Naive thymus-derived CD8-positive, alpha-beta T cell (primary cell): Measurements from ENCODE around the gene MRPS30. TPM values are rescaled to one million over a fixed set of nuclear protein-coding genes. Genes with fewer than 3 reads are reported as not detected.

Source experiments
- ATAC-seq, 2 donors: fragments of 150-1000 bp; cut with Tn5 transposase in 1 of 2; sonication (Bioruptor Pico), chemical (Tn5 transposase) in 1 of 2; 1 replicate in 1 of 2; 2 replicates in 1 of 2; pipeline ENCODE4 v1.10.0; 2021; ENCODE audit warnings: mild to moderate bottlenecking in 2 of 2, moderate library complexity in 2 of 2
- POLR2A ChIA-PET: fragments of 350-600 bp; sonication (Branson Sonifier 250); formaldehyde crosslinking; loops from one replicate; lab custom pipeline; 2021; ENCODE audit warnings: antibody characterized with exemption; lab: Charles Lee
- DNase-seq, 10 donors: peaks; one replicate each; pipeline versions ENCODE4 v3.0.0 to v3.0.0-alpha.2; 2020 to 2022
- H3K27ac Mint-ChIP-seq, 10 donors: one replicate each; pipeline ENCODE4 v1.8.0; 2020 to 2022; ENCODE audit warnings: mild to moderate bottlenecking in 10 of 10, mixed read lengths in 10 of 10, moderate library complexity in 4 of 10, inconsistent platforms in 1 of 10
- H3K27me3 Mint-ChIP-seq, 5 donors: one replicate each; pipeline ENCODE4 v1.8.0; 2021 to 2022; ENCODE audit warnings: mixed read lengths in 5 of 5
- H3K36me3 Mint-ChIP-seq, 3 donors: one replicate each; pipeline ENCODE4 v1.8.0; 2020 to 2022; ENCODE audit warnings: mixed read lengths in 3 of 3, mild to moderate bottlenecking in 2 of 3, inconsistent platforms in 1 of 3
- H3K4me1 Mint-ChIP-seq, 4 donors: one replicate each; pipeline ENCODE4 v1.8.0; 2021 to 2022; ENCODE audit warnings: mixed read lengths in 4 of 4
- H3K4me3 Mint-ChIP-seq, 10 donors: one replicate each; pipeline ENCODE4 v1.8.0; 2020 to 2022; ENCODE audit warnings: mild to moderate bottlenecking in 10 of 10, mixed read lengths in 10 of 10, moderate library complexity in 6 of 10, inconsistent platforms in 1 of 10
- H3K9me3 Mint-ChIP-seq, 9 donors: one replicate each; pipeline ENCODE4 v1.8.0; 2020 to 2022; ENCODE audit warnings: mixed read lengths in 9 of 9, mild to moderate bottlenecking in 3 of 9, inconsistent platforms in 1 of 9, moderate library complexity in 1 of 9
- polyA plus RNA-seq, 3 donors: library from polyadenylated mRNA; unstranded; fragments of 300-500 nt; fragmentation: Illumina TruSeq; gene quantifications; one replicate each; pipeline ENCODE4 v1.2.3, GENCODE V29; 2021
- total RNA-seq, 8 experiments: library from RNA in 2 of 8; stranded (reverse) in 2 of 8; gene quantifications; one replicate each; pipeline ENCODE4 v1.2.3 and lab custom pipeline; 2021 to 2026

The MRPS30 gene
- total and polyA plus RNA-seq, 5 experiments from 2014 or later: 59.9 to 72.6 (median 63.0) TPM

DNA sequence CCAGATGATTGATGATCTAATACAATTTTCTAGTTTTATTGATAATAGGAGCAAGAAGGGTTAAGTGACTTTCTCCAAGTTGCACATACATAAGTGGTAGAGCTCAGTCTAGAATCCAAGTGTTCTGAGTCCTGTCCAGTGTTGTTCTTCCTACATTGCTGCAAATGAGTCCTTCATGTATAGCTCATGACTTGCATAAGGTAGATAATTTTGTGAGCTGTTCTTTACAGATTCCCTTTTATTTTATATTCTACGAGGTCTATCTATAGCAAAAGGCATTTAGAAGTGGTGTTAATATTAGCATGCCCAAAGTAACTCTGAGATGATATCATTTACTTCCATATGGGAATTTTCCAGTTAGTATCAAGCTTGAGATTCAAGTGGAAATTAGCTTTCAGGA lies 20.0 kb downstream of the MRPS30 start:
- DNase-seq: no peak
- no peak overlapping the region for H3K27ac Mint-ChIP-seq
- peaks cover 2 to 12% (median 12%) of the 10 kb centered on the region in 4 donors for H3K4me1 Mint-ChIP-seq
- H3K27me3 Mint-ChIP-seq: no peaks in the 10 kb centered on the region
- POLR2A ChIA-PET: no interaction called here
- no peaks in the 10 kb centered on the region for H3K9me3 Mint-ChIP-seq
- no peak overlapping the region for H3K4me3 Mint-ChIP-seq
- peaks cover 0 to 22% (median 13%) of the 10 kb centered on the region in 3 donors for H3K36me3 Mint-ChIP-seq
- no peak for ATAC-seq

- no peaks in the 10 kb centered on the region for H3K27me3 Mint-ChIP-seq
Measured at GRCh38 chr5:44830951-44831350, 22.2 kb downstream of the MRPS30 start.

GRCh38 chr5:44833249-44833648 lies 24.5 kb downstream of the MRPS30 start:
- ATAC-seq (no peak), DNase-seq (no peak)
- Mint-ChIP-seq H3K9me3 (peaks cover 0 to 6% (median 4%) of the 10 kb centered on the region in 9 donors), H3K36me3 (peaks cover 6 to 10% (median 7%) of the 10 kb centered on the region in 3 donors), H3K27ac (no peak overlapping the region), H3K27me3 (no peaks in the 10 kb centered on the region), H3K4me3 (no peak overlapping the region), H3K4me1 (no peaks in the 10 kb centered on the region)
- POLR2A ChIA-PET: no interaction called here

More at GRCh38 chr5:44830951-44831350, 22.2 kb downstream of the MRPS30 start:
- ATAC-seq: no peak
- POLR2A ChIA-PET: no interaction called here
- H3K27ac Mint-ChIP-seq: no peak overlapping the region
- H3K4me3 Mint-ChIP-seq: no peak overlapping the region
- DNase-seq: no peak
- H3K9me3 Mint-ChIP-seq: no peaks in the 10 kb centered on the region
- H3K4me1 Mint-ChIP-seq: peaks cover 2 to 12% (median 12%) of the 10 kb centered on the region in 4 donors
- peaks cover 0 to 14% (median 12%) of the 10 kb centered on the region in 3 donors for H3K36me3 Mint-ChIP-seq

DNA sequence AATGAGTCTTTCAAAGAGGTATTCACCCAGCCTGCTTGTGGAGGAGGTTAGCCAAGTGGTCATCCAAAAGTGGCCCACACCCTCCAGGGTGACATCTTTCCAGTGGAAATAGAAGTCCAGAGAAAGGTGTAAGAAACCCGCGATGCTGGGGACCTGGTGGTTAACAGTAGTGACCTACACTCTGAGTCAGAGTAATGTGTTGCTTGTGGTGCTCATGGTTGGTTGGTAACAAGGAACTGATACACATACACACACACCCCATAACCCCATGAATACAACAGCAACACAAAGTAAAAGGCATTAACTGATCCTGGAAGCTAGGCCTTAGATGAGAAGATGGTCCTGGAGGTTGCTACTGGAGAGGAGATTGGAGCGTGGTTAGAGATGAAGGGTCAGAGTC lies 26.9 kb downstream of the MRPS30 start:
- Mint-ChIP-seq H3K4me1 (no peaks in the 10 kb centered on the region), H3K27ac (no peak overlapping the region), H3K27me3 (no peaks in the 10 kb centered on the region), H3K36me3 (peaks cover 14% of the 10 kb centered on the region in 3 donors), H3K4me3 (no peak overlapping the region), H3K9me3 (peaks cover 0 to 23% (median 12%) of the 10 kb centered on the region in 9 donors)
- POLR2A ChIA-PET: no interaction called here
- ATAC-seq (no peak), DNase-seq (no peak)

DNA sequence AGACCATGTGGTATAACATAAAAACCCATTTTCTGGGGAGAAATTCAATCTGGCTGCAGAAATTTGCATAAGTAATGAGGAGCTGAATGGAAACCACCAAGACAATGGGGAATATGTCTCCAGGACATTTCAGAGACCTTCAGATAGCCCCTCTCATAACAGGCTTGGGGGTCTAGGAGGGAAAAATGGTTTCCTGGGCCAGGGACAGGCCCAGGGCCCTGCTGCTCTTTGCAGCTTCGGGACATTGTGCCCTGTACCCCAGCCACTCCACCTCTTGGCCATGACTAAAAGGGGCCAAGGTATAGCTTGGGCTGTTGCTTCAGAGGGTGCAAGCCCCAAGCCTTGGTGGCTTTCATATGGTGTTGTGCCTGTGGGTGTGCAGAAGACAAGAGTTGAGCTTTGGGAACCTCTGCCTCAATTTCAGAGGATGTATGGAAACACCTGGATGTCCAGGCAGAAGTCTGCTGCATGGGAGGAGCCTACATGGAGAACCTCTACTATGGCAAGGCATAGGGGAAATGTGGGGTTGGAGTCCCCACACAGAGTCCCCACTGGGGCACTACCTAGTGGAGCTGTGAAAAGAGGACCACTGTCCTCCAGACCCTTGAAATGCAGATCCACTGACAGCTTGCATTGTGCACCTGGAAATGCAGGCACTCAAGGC lies 30.4 kb downstream of the MRPS30 start:
- Mint-ChIP-seq H3K4me3 (no peak overlapping the region), H3K4me1 (no peaks in the 10 kb centered on the region), H3K27me3 (no peaks in the 10 kb centered on the region), H3K36me3 (peaks cover 10 to 14% (median 11%) of the 10 kb centered on the region in 3 donors), H3K9me3 (peaks cover 0 to 23% (median 12%) of the 10 kb centered on the region in 9 donors), H3K27ac (no peak overlapping the region)
- POLR2A ChIA-PET: no interaction called here
- no peak for DNase-seq
- no peak for ATAC-seq

- H3K36me3 Mint-ChIP-seq: peaks cover 10 to 11% (median 11%) of the 10 kb centered on the region in 3 donors
- H3K4me3 Mint-ChIP-seq: no peak overlapping the region
- ATAC-seq (no peak), DNase-seq (no peak)
- POLR2A ChIA-PET: no interaction called here
- H3K9me3 Mint-ChIP-seq: peaks cover 0 to 23% (median 12%) of the 10 kb centered on the region in 9 donors
- H3K27ac Mint-ChIP-seq: no peak overlapping the region
- H3K27me3 Mint-ChIP-seq: peaks cover 0 to 2% (median 0%) of the 10 kb centered on the region in 5 donors
- H3K4me1 Mint-ChIP-seq: no peaks in the 10 kb centered on the region
Measured at GRCh38 chr5:44842496-44843282, 33.9 kb downstream of the MRPS30 start.

DNA sequence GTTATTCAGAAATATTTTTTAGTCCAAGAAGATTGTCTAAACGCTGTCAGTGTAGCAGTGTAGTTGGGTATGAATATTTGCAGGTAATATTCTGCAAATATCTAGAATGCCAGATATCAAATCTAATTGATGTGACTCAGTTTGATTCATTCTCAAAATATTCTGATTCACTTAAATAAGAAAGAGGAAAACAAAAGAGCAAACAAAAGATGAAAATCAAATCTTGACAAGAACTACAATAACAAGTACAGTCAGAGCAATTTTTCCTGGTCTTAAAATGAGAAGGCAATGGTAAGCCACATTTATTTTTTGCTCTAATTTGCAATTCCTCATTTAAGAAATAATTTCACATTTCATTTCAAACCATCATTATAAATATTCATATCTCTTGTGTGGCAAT lies 36.0 kb downstream of the MRPS30 start:
- ATAC-seq (no peak), DNase-seq (no peak)
- no peaks in the 10 kb centered on the region for H3K4me1 Mint-ChIP-seq
- no peak overlapping the region for H3K4me3 Mint-ChIP-seq
- POLR2A ChIA-PET: no interaction called here
- peaks cover 0 to 6% (median 2%) of the 10 kb centered on the region in 9 donors for H3K9me3 Mint-ChIP-seq
- H3K27me3 Mint-ChIP-seq: peaks cover 0 to 2% (median 0%) of the 10 kb centered on the region in 5 donors
- H3K27ac Mint-ChIP-seq: no peak overlapping the region
- H3K36me3 Mint-ChIP-seq: peaks cover 0 to 2% (median 0%) of the 10 kb centered on the region in 3 donors

DNA sequence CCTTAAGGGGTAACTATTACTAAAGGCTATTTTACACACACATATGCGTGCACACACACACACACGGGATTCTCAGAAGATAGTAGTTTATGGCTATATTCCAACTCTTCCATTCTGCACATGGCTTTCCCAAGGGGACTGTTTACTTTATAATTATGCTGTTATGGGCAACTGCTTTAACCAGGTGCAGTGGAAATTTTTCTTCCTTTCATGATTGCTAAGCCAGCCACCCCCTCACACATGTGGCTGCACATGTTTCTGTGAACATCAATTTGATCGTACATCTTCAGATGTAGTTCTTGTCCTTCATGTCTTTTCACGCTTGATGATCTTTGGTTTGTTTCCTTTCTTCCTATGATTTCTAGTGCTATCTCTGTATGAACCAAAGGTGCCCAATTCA lies 37.0 kb downstream of the MRPS30 start:
- peaks cover 0 to 2% (median 0%) of the 10 kb centered on the region in 5 donors for H3K27me3 Mint-ChIP-seq
- no peak for ATAC-seq

GRCh38 chr5:44847206-44847852 lies 38.6 kb downstream of the MRPS30 start:
- POLR2A ChIA-PET: no interaction called here
- Mint-ChIP-seq H3K9me3 (peaks cover 0 to 2% (median 0%) of the 10 kb centered on the region in 9 donors), H3K36me3 (no peaks in the 10 kb centered on the region), H3K4me1 (no peaks in the 10 kb centered on the region), H3K27ac (no peak overlapping the region), H3K4me3 (no peak overlapping the region), H3K27me3 (peaks cover 0 to 2% (median 0%) of the 10 kb centered on the region in 5 donors)
- DNase-seq: no peak
- no peak for ATAC-seq

More for the DNA sequence above, 37.0 kb downstream of the MRPS30 start:
- POLR2A ChIA-PET: no interaction called here
- Mint-ChIP-seq H3K9me3 (no peaks in the 10 kb centered on the region), H3K36me3 (no peaks in the 10 kb centered on the region), H3K4me3 (no peak overlapping the region), H3K27ac (no peak overlapping the region), H3K4me1 (no peaks in the 10 kb centered on the region)
- no peak for DNase-seq

GRCh38 chr5:44860267-44860666 lies 51.5 kb downstream of the MRPS30 start:
- peaks cover 0 to 3% (median 0%) of the 10 kb centered on the region in 9 donors for H3K9me3 Mint-ChIP-seq
- H3K27me3 Mint-ChIP-seq: peaks cover 0 to 2% (median 0%) of the 10 kb centered on the region in 5 donors
- H3K4me3 Mint-ChIP-seq: no peak overlapping the region
- H3K27ac Mint-ChIP-seq: no peak overlapping the region
- peaks cover 0 to 3% (median 0%) of the 10 kb centered on the region in 3 donors for H3K36me3 Mint-ChIP-seq
- no peaks in the 10 kb centered on the region for H3K4me1 Mint-ChIP-seq
- no peak for ATAC-seq
- DNase-seq: no peak
- POLR2A ChIA-PET: no interaction called here

DNA sequence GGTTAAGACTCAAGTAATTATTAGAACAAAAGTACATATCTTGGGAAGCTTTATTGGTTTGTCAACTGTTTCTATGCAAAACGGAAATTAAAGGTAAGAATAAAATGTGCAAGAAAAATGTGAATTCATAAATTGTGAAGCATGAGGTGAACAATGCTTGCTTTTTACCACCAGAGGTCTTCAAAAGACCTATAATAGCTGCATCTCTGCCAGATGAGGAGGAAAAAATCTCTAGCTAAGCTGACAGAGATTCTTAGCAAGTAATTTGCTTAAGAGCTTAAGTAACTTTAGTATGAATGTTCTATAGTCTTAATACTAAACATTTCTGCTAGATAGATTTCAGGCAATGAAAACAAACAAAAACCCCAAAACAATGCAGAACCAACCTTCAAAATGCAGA lies 54.1 kb downstream of the MRPS30 start:
- H3K27ac Mint-ChIP-seq: no peak overlapping the region
- POLR2A ChIA-PET: no interaction called here
- no peak overlapping the region for H3K4me3 Mint-ChIP-seq
- peaks cover 0 to 4% (median 2%) of the 10 kb centered on the region in 5 donors for H3K27me3 Mint-ChIP-seq
- DNase-seq (no peak), ATAC-seq (no peak)
- no peaks in the 10 kb centered on the region for H3K36me3 Mint-ChIP-seq
- peaks cover 0 to 2% (median 0%) of the 10 kb centered on the region in 9 donors for H3K9me3 Mint-ChIP-seq
- no peaks in the 10 kb centered on the region for H3K4me1 Mint-ChIP-seq
